KMS-11 (cell line): ENCODE data around the gene RPL11.
"Not testable (repeated sequence)": the region's sequence is repeated elsewhere in the genome, so short reads cannot be mapped to it uniquely, and the experiment has no call there.

Source experiments
- H2AFZ ChIP-seq: fragments of 200-600 bp; sonication (generic); 2 replicates; pipeline ENCODE4 v1.6.1; 2016; ENCODE audit warnings: antibody characterized with exemption, mixed run types, low read depth
- H3K27ac ChIP-seq: fragments of 200-600 bp; sonication (generic); 2 replicates; pipeline ENCODE4 v1.6.1; 2016; ENCODE audit warnings: mild to moderate bottlenecking, mixed run types
- H3K27me3 ChIP-seq: fragments of 200-600 bp; sonication (generic); 2 replicates; pipeline ENCODE4 v1.6.1; 2017; ENCODE audit warnings: mild to moderate bottlenecking, low read depth, mixed run types, moderate library complexity; ENCODE audit not compliant: insufficient read depth
- H3K36me3 ChIP-seq: fragments of 200-600 bp; sonication (generic); 2 replicates; pipeline ENCODE4 v1.6.1; 2017; ENCODE audit warnings: mild to moderate bottlenecking, mixed run types; ENCODE audit not compliant: insufficient read depth
- H3K4me1 ChIP-seq: fragments of 200-600 bp; sonication (generic); 2 replicates; pipeline ENCODE4 v1.6.1; 2016; ENCODE audit warnings: mild to moderate bottlenecking, low read depth, mixed run types; ENCODE audit not compliant: poor library complexity, severe bottlenecking
- H3K4me2 ChIP-seq: fragments of 200-600 bp; sonication (generic); 2 replicates; pipeline ENCODE4 v1.7.0; 2016; ENCODE audit warnings: mild to moderate bottlenecking, mixed run types
- H3K4me3 ChIP-seq: fragments of 200-600 bp; sonication (generic); IDR thresholded peaks from 2 replicates; pipeline ENCODE4 v1.6.1; 2017; ENCODE audit warnings: low read depth, low read length, mixed read lengths; ENCODE audit not compliant: insufficient read depth
- H3K79me2 ChIP-seq: fragments of 200-600 bp; sonication (generic); 2 replicates; pipeline ENCODE4 v1.6.1; 2016; ENCODE audit warnings: low read depth, mixed run types; ENCODE audit not compliant: insufficient read depth
- H3K9ac ChIP-seq: fragments of 200-600 bp; sonication (generic); 2 replicates; pipeline ENCODE4 v1.6.1; 2016; ENCODE audit warnings: mild to moderate bottlenecking, mixed run types
- H4K20me1 ChIP-seq: fragments of 200-600 bp; sonication (generic); 2 replicates; pipeline ENCODE4 v1.6.1; 2016; ENCODE audit warnings: mild to moderate bottlenecking, mixed run types; ENCODE audit not compliant: insufficient read depth
- CTCF ChIP-seq: fragments of 200-600 bp; sonication (generic); conservative IDR thresholded peaks from 2 replicates; pipeline ENCODE4 v1.6.1; 2017; ENCODE audit warnings: low read depth, mild to moderate bottlenecking, antibody characterized with exemption, low read length, moderate library complexity, mixed read lengths

RPL11 gene

GRCh38 chr1:23727362-23727811 is 35.8 kb downstream of the RPL11 start:
- Histone ChIP-seq H3K27me3 (no peaks in the 10 kb centered on the region), H3K79me2 (no peaks in the 10 kb centered on the region), H3K9ac (no peak overlapping the region), H3K4me3 (no peak overlapping the region), H3K36me3 (no peaks in the 10 kb centered on the region), H2AFZ (no peak overlapping the region), H3K27ac (no peak overlapping the region), H4K20me1 (no peaks in the 10 kb centered on the region), H3K4me1 (peaks cover 43% of the 10 kb centered on the region), H3K4me2 (no peak overlapping the region)
- no peak for TF ChIP-seq CTCF

- peak overlapping the region; percentile 53 for H3K4me2 ChIP-seq
- TF ChIP-seq CTCF = no peak
- no peak overlapping the region for H3K9ac ChIP-seq
- H3K27ac ChIP-seq = no peak overlapping the region
- no peak overlapping the region for H3K4me3 ChIP-seq
- no peak overlapping the region for H2AFZ ChIP-seq
- H3K4me1 ChIP-seq = peaks cover 83% of the 10 kb centered on the region
- no peaks in the 10 kb centered on the region for H3K36me3 ChIP-seq
- H4K20me1 ChIP-seq = no peaks in the 10 kb centered on the region
- H3K79me2 ChIP-seq = no peaks in the 10 kb centered on the region
- H3K27me3 ChIP-seq = no peaks in the 10 kb centered on the region
Observed at GRCh38 chr1:23732363-23733224, 41.0 kb downstream of the RPL11 start.

GRCh38 chr1:23733281-23733680 is 41.7 kb downstream of the RPL11 start:
- not testable (repeated sequence) for H3K79me2 ChIP-seq, H3K9ac ChIP-seq, H3K36me3 ChIP-seq, H3K4me3 ChIP-seq, H2AFZ ChIP-seq, H3K27ac ChIP-seq, H4K20me1 ChIP-seq, H3K27me3 ChIP-seq
- peak overlapping the region; percentile 53 for H3K4me2 ChIP-seq
- peaks cover 83% of the 10 kb centered on the region for H3K4me1 ChIP-seq

GRCh38 chr1:23736437-23737134 is 45.0 kb downstream of the RPL11 start:
- H3K4me3 ChIP-seq = no peak overlapping the region

More at GRCh38 chr1:23736437-23737134, 45.0 kb downstream of the RPL11 start:
- no peaks in the 10 kb centered on the region for H3K27me3 ChIP-seq
- H3K79me2 ChIP-seq = no peaks in the 10 kb centered on the region
- H3K4me2 ChIP-seq = peak overlapping the region; percentile 67
- H4K20me1 ChIP-seq = no peaks in the 10 kb centered on the region
- H2AFZ ChIP-seq = no peak overlapping the region
- peaks cover 68% of the 10 kb centered on the region for H3K4me1 ChIP-seq
- no peaks in the 10 kb centered on the region for H3K36me3 ChIP-seq
- H3K9ac ChIP-seq = no peak overlapping the region
- no peak for TF ChIP-seq CTCF
- peak overlapping the region; percentile 25; the same call in 1 of the 2 replicates for H3K27ac ChIP-seq
